H1 (cell line): Measurements from ENCODE around the gene CTDNEP1. TPM values are rescaled to one million over a fixed set of nuclear protein-coding genes. Genes with fewer than 3 reads are reported as not detected.

Experiments used
- BRCA1 ChIP-seq: IDR thresholded peaks from 2 replicates; pipeline ENCODE4 v1.6.1; 2012; ENCODE audit warnings: low read depth, low read length, improper control_type of control experiment
- CHD1 ChIP-seq: IDR thresholded peaks from 2 replicates; pipeline ENCODE4 v1.6.1; 2012; ENCODE audit warnings: low read depth, low read length, improper control_type of control experiment
- CHD2 ChIP-seq: IDR thresholded peaks from 2 replicates; pipeline ENCODE4 v1.6.1; 2012; ENCODE audit warnings: low read length, improper control_type of control experiment
- CREB1 ChIP-seq: IDR thresholded peaks from 2 replicates; pipeline ENCODE4 v1.6.1; 2012; ENCODE audit warnings: inconsistent platforms
- CTCF ChIP-seq, 3 experiments: IDR thresholded peaks; 1 replicate in 2 of 3; 2 replicates in 1 of 3; pipeline versions ENCODE4 v1.5.1 to v1.6.1; 2011; ENCODE audit warnings: low read length in 3 of 3, mild to moderate bottlenecking in 3 of 3, inconsistent platforms in 2 of 3, low read depth in 1 of 3, moderate library complexity in 1 of 3; ENCODE audit not compliant: insufficient read depth in 1 of 3; ENCODE audit errors: control extremely low read depth in 1 of 3
- EGR1 ChIP-seq: IDR thresholded peaks from 2 replicates; pipeline ENCODE4 v1.6.1; 2011; ENCODE audit warnings: low read depth, low read length, borderline replicate concordance
- EP300 ChIP-seq, 2 experiments: IDR thresholded peaks; 1 replicate in 1 of 2; 2 replicates in 1 of 2; pipeline ENCODE4 v1.6.1; 2011 to 2012; ENCODE audit warnings: low read depth in 2 of 2, low read length in 2 of 2, mild to moderate bottlenecking in 2 of 2, borderline replicate concordance in 1 of 2, inconsistent platforms in 1 of 2, moderate library complexity in 1 of 2
- FOSL1 ChIP-seq: IDR thresholded peaks from 2 replicates; pipeline ENCODE4 v1.6.1; 2011; ENCODE audit warnings: mild to moderate bottlenecking, low read depth, low read length, moderate library complexity; ENCODE audit not compliant: insufficient read depth
- HDAC6 ChIP-seq: IDR thresholded peaks from one replicate; pipeline ENCODE4 v1.7.1; 2012; ENCODE audit warnings: low read depth, mild to moderate bottlenecking, inconsistent platforms, low read length, moderate library complexity
- JUN ChIP-seq: IDR thresholded peaks from 2 replicates; pipeline ENCODE4 v1.6.1; 2011; ENCODE audit warnings: low read depth, mild to moderate bottlenecking, improper control_type of control experiment, low read length
- KDM1A ChIP-seq: fragments of 200-600, 300-600 bp; sonication (generic); IDR thresholded peaks from 2 replicates; pipeline ENCODE4 v1.7.1; 2016; ENCODE audit warnings: mild to moderate bottlenecking, low read length, borderline replicate concordance
- NANOG ChIP-seq: IDR thresholded peaks from 2 replicates; pipeline ENCODE4 v1.6.1; 2011; ENCODE audit warnings: low read length, low read depth, mild to moderate bottlenecking, inconsistent platforms; ENCODE audit not compliant: insufficient read depth, poor library complexity, severe bottlenecking
- POU5F1 ChIP-seq: IDR thresholded peaks from 2 replicates; pipeline ENCODE4 v1.6.1; 2011; ENCODE audit warnings: low read depth, mild to moderate bottlenecking, low read length, moderate library complexity
- RAD21 ChIP-seq, 2 experiments: IDR thresholded peaks in 1 of 2; conservative IDR thresholded peaks in 1 of 2; 2 replicates each; pipeline ENCODE4 v1.6.1; 2011; ENCODE audit warnings: low read depth in 2 of 2, low read length in 2 of 2, improper control_type of control experiment in 1 of 2, inconsistent platforms in 1 of 2, mild to moderate bottlenecking in 1 of 2, moderate library complexity in 1 of 2
- RBBP5 ChIP-seq: IDR thresholded peaks from 2 replicates; pipeline ENCODE4 v1.7.1; 2012; ENCODE audit warnings: low read depth, mild to moderate bottlenecking, inconsistent platforms, low read length, moderate library complexity, borderline replicate concordance
- RXRA ChIP-seq: IDR thresholded peaks from 2 replicates; pipeline ENCODE4 v1.6.1; 2011; ENCODE audit warnings: low read depth, mild to moderate bottlenecking, low read length, moderate library complexity; ENCODE audit not compliant: insufficient read depth
- SP2 ChIP-seq: IDR thresholded peaks from 2 replicates; pipeline ENCODE4 v1.6.1; 2012; ENCODE audit warnings: mild to moderate bottlenecking, low read length, inconsistent platforms
- SUZ12 ChIP-seq: fragments of 200-600 bp; sonication (generic); IDR thresholded peaks from 2 replicates; pipeline ENCODE4 v1.6.1; 2012; ENCODE audit warnings: mild to moderate bottlenecking, inconsistent platforms, low read length, moderate library complexity, mixed read lengths
- TAF7 ChIP-seq: optimal IDR thresholded peaks from 2 replicates; pipeline ENCODE3; 2011; ENCODE audit warnings: low read depth, mild to moderate bottlenecking, inconsistent platforms, low read length, moderate library complexity, borderline replicate concordance
- TBP ChIP-seq: IDR thresholded peaks from 2 replicates; pipeline ENCODE4 v1.6.1; 2011; ENCODE audit warnings: low read depth, low read length, improper control_type of control experiment
- YY1 ChIP-seq: IDR thresholded peaks from 2 replicates; pipeline ENCODE4 v1.6.1; 2011; ENCODE audit warnings: low read depth, mild to moderate bottlenecking, low read length
- polyA plus RNA-seq, 7 experiments: library from polyadenylated mRNA; depleted of rRNA in 3 of 7; stranded (reverse) in 5 of 7; unstranded in 2 of 7; fragments of >200 nt in 5 of 7; fragments of 200-250 nt in 2 of 7; gene quantifications; 1 replicate in 5 of 7; 2 replicates in 1 of 7; 4 replicates in 1 of 7; pipeline versions ENCODE4 v1.2.1 to v1.2.3, GENCODE V29; 2011 to 2013; ENCODE audit warnings: missing spikeins in 2 of 7, mixed read lengths in 2 of 7
- total RNA-seq: library from RNA; stranded (reverse); fragmentation: NEBNext Ultra II Directional; extraction: Animal tissue kit (Norgen Biotek cat#: 25700); gene quantifications from 2 replicates; pipeline ENCODE4 v1.2.1, GENCODE V29; 2021

Gene CTDNEP1
- total and polyA plus RNA-seq, 2 of the 8 experiments (the other 6 are each of a cell fraction or from before 2014, with no cell fraction given), result 114 to 123 TPM

- no peak for TF ChIP-seq RBBP5
- TF ChIP-seq HDAC6, result no peak
- peak; percentile 91 for TF ChIP-seq YY1
- TF ChIP-seq EP300 (IDR thresholded peaks at IDR 0.05; ENCODE audit: borderline replicate concordance in 1 of 2, low read depth in 2 of 2, low read length in 2 of 2), result no peak
- TF ChIP-seq CREB1, result peak; percentile 58; the same call in 1 of the 2 replicates
- TF ChIP-seq BRCA1, result no peak
- TF ChIP-seq EGR1, result peak; percentile 81
- TF ChIP-seq TAF7, result peak; percentile 24
- TF ChIP-seq RAD21 (IDR thresholded peaks at IDR 0.05 in 1 of 2, conservative IDR thresholded peaks at IDR 0.05 in 1 of 2; ENCODE audit: low read depth in 2 of 2, low read length in 2 of 2), result no peak
- no peak for TF ChIP-seq CHD1
- no peak; the same call in 1 of the 2 replicates for TF ChIP-seq CHD2
- no peak for TF ChIP-seq NANOG
- TF ChIP-seq CTCF (IDR thresholded peaks at IDR 0.05; ENCODE audit: control extremely low read depth in 1 of 3, insufficient read depth in 1 of 3, low read depth in 1 of 3, low read length in 3 of 3), result no peak
- peak; percentile 35; the same call in 1 of the 2 replicates for TF ChIP-seq KDM1A
- TF ChIP-seq POU5F1, result no peak
- no peak for TF ChIP-seq RXRA
- no peak for TF ChIP-seq FOSL1
- no peak; the same call in 1 of the 2 replicates for TF ChIP-seq SP2
- TF ChIP-seq JUN, result no peak
- TF ChIP-seq SUZ12, result no peak
- TF ChIP-seq TBP, result no peak
Observed at GRCh38 chr17:7239091-7240027, 12.2 kb downstream of the CTDNEP1 start, which contains the start of gene PHF23 (continued).
